ENCODE results near the gene TLR8.

DNA sequence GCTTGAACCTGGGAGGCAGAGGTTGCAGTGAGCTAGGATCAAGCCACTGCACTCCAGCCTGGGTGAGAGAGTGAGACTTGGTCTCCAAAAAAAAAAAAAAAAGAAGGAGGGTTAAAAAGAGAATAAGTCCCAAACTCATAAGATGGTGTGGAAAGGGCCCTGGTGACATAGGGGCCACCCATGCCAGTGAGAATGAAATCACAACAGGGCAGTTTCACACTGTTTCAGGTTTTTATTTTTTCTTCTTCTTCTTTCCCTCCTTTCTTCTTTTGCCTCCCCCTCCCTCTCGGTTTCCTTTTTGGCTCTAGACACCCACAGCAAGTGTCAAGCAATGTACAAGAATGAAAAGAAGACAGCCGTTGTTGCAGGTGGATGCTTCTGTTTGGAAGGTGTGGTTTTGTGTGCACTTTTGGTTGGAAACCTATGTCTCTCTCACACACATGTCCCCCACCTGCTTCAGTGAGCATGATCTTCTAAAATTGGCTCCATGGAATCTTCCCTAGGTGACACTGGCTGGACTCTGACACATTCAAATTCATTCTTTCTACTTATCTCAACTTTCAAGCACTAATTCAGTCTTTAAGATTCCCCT lies 14.4 kb upstream of the TLR8 start:
- TF ChIP-seq, protein P1, sequence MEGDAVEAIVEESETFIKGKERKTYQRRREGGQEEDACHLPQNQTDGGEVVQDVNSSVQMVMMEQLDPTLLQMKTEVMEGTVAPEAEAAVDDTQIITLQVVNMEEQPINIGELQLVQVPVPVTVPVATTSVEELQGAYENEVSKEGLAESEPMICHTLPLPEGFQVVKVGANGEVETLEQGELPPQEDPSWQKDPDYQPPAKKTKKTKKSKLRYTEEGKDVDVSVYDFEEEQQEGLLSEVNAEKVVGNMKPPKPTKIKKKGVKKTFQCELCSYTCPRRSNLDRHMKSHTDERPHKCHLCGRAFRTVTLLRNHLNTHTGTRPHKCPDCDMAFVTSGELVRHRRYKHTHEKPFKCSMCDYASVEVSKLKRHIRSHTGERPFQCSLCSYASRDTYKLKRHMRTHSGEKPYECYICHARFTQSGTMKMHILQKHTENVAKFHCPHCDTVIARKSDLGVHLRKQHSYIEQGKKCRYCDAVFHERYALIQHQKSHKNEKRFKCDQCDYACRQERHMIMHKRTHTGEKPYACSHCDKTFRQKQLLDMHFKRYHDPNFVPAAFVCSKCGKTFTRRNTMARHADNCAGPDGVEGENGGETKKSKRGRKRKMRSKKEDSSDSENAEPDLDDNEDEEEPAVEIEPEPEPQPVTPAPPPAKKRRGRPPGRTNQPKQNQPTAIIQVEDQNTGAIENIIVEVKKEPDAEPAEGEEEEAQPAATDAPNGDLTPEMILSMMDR (IDR thresholded peaks at IDR 0.05), result no peak
- no peak for TF ChIP-seq POLR2A (IDR thresholded peaks at IDR 0.05)

All from body of pancreas (tissue), 4 donors.